HG02678 (cell line): Measurements from ENCODE around the gene ATAD3B.
"Not testable (repeated sequence)": the region's sequence is repeated elsewhere in the genome, so short reads cannot be mapped to it uniquely, and the experiment has no call there.

ENCODE experiments used
- ATAC-seq: cut with Tn5 transposase; IDR thresholded peaks from one replicate; pipeline ENCODE4 v1.9.1; 2021; ENCODE audit warnings: mild to moderate bottlenecking, moderate library complexity; ENCODE audit not compliant: unreplicated experiment

ATAD3B gene

DNA sequence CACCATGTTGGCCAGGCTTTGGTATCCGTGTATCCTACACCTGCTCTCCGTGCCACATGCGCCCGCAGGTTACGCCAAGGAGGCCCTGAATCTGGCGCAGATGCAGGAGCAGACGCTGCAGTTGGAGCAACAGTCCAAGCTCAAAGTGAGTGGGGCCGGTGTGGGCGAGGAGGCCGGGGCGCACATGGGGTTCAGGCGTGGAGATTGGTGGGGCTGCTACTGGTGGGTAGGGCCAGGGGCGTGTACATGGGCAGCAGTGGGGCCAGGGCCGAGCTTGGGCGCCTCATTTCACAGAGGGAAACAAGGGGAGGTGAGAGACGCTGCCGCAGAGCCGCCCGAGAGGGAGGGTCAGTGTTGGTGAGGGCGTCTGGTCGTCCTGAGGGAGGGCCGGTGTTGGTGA is 5.6 kb downstream of the ATAD3B start:
- no peak for ATAC-seq

DNA sequence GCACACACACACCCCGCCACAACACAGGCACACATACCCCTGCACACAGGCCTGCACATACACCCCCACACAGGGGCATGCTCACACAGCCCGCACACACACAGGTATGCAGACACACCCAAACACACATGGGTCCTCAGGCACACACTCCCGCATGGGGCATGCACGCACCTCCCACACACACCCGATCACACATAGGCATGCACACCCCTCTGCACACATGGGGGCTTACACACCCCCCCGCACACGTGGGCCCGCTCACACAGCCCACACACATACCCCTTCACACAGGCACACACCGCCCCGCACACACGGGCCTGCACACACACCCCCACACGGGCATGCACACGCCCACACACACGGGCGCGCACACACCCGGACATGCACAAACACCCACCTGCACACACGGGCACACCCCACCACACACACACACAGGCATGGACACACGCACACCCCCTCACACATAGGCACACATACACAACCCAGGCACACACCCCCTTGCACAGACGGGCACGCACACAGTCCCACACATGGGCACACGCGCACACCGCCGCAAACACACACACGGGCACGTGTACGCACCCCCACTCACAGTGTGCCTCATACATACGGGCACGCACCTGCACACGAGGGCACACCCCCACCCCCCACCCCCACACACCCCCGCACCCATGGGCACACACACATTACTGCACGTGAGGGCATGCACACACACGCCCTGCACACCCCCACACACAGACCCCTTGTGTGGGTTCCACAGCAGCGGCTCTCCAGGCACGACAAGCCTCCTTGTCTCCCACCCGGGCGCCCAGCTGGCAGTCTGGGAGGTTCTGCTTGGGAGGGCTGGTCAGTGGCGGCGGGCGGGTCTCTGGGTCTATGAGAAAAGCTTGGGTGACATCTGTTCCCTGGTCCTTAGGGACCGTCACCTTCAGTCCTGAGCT is 8.3 kb downstream of the ATAD3B start:
- ATAC-seq: no peak

DNA sequence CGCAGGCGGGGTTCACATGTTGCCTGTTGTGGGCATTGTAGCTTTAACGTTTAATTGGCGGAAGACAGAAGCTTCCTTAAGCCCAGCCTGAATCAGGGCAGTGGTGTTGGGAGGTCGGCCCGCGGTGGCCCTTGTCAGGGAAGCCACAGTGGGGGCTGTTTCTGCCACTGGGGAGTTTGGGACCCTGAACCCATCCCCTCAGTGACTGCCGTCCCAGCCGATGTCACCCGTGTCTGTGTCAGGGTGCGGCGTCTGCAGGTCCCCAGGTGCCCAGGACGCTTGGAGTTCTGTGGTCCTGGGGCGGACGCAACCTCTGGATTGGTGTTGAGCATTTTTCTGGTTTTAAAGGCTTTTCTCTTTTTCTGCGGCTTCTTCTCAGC is 8.9 kb downstream of the ATAD3B start:
- not testable (repeated sequence) for ATAC-seq

DNA sequence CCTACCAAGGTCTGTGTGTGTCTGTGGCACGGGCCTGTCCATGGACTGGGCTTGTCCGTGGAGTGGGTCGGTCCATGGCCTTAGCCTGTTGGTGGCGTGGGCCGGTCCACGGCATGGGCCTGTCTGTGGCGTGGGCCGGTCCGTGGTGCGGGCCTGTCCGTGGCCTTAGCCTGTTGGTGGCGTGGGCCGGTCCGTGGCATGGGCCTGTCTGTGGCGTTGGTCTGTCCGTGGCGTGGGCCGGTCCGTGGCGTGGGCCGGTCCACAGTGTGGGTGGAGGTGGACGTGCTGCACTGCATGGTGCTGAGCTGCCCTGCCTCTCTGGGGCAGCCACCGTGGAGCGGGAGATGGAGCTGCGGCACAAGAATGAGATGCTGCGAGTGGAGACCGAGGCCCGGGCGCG is 10.2 kb downstream of the ATAD3B start:
- ATAC-seq: not testable (repeated sequence)

DNA sequence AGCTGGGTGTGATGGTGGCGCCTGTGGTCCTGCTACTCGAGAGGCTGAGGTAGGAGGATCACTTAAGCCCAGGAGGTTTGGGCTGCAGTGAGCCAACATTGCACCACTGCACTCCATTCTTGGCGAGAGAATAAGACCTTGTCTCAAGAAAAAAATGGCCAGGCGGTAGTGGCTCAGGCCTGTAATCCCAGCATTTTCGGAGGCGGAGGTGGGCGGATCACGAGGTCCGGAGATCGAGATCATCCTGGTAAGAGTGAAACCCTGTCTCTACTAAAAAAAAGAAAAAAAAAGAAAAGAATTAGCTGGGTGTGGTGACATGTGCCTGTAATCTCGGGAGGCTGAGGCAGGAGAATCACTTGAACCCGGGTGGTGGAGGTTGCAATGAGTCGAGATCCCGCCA is 11.3 kb downstream of the ATAD3B start:
- no peak for ATAC-seq

DNA sequence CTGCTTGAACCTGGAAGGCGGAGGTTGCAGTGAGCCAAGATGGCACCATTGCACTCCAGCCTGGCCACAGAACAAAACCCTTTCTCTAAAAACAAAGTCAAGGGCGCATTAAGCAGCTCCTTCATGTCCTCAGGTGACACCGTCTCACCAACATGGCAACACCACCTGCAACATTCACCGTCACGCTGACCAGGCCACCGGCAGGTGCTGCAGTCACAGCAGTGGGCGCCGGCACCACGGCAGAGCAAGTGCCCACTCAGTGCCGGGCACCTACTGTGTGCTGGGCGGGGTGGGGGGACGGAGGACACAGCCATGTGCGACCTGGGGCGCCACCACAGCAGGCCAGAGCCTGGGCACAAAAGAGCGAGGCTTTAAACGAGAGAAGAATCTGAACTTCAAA is 12.1 kb downstream of the ATAD3B start:
- no peak for ATAC-seq

DNA sequence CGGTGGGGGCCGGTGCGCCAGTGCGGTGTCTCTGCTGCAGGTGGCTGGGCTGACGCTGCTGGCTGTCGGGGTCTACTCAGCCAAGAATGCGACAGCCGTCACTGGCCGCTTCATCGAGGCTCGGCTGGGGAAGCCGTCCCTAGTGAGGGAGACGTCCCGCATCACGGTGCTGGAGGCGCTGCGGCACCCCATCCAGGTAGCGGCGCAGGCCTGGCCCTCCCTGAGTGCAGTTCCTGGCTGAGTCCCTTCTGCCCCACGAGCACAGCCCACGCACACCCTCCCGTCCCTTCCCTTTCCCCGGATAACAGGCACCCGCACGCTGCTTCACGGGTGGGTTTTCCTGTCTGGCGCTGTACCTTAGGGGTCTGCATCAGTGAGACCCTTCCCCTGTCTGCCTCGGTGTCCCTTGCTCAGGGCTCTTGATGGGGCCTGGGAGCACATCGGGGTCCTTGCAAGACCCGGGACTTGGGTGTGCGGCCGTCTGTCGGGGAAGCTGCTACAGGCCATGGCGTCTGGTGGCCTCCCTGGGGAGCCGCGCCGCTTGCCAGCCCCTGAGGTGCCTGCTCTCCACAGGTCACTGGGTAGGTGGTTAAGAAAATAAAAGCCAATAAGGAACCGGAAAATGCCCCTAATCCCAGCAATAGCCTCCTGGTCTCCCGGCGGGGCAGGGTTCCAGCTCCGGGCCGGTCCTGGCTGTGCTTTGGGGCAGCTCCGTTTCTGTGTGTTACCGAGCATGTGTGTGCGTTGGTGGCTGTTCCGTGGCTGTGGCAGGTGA is 13.6 kb downstream of the ATAD3B start:
- ATAC-seq: not testable (repeated sequence)

DNA sequence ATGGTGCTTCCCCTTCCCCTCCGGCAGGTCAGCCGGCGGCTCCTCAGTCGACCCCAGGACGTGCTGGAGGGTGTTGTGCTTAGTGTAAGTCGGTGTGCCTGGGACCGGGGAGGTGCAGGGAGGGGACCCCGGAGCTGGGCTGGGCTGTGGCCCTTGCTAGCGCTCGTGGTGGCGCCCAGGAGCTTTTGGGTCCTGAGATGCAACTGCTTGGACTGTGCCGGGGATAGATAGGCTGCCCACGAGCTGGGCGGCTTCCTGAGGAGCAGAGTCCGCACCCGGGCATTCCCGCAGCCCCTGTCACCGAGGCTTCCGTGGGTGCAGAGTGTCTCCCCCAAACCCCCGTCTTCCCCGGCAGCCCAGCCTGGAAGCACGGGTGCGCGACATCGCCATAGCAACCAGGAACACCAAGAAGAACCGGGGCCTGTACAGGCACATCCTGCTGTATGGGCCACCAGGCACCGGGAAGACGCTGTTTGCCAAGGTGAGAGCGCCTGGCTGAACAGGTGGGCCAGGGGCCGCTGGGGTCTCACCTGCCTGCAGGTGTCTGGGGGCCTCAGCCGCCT is 14.3 kb downstream of the ATAD3B start:
- not testable (repeated sequence) for ATAC-seq

DNA sequence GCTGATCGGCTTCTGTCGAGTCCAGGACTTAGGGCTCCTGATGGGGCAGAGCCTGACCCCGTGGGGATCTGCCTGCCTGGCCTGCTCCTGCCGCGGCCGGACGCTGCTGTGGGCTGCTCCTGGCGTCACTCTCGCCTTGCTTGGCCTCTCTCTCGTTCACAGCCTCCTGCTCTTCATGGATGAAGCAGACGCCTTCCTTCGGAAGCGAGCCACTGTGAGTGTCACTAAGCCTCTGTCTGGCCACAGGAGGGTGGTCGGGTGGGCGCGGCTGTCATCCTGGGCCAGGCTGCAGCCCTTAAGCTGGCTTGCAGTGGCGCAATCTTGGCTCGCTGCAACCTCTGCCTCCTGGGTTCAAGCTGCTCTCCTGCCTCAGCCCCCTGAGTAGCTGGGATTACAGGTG is 16.1 kb downstream of the ATAD3B start:
- no peak for ATAC-seq

DNA sequence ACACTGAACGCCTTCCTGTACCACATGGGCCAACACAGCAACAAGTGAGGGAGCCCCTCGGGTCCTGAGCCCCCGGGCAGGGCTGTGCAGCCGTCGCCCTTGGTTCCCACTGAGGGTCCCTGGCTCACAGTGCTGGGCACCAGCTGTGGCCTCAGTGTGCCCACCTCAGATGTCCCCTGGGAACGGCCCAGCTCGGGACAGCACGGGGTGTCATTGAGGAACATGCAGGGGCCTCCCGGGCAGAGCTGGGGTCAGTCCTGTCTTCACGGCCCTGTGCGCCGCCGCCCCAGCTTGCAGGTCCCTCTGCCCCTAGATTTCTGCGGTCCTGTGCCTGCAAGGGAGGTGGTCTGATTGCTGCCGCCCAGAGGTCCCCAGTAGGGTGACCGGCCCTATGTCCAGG is 17.7 kb downstream of the ATAD3B start:
- no peak for ATAC-seq

DNA sequence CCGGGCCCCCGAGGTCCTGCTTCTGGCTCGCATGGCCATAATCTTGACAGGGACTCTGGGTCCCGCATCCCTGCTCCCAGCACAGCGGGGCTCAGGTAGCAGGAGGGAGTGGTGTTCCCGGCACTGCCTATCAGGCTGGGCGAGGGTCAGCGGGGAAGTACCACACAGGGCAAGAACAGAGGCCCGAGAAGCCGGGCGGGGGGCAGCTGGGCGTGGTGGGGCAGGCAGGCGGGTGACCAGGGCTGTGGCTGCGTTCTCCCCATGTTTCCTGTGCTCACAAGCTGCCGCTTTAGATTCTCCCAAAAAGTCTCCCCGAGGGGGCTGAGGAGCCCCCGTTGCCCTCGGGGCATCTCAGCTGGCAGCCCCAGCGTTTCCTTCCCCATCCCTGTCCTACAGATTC is 18.3 kb downstream of the ATAD3B start:
- ATAC-seq: no peak

DNA sequence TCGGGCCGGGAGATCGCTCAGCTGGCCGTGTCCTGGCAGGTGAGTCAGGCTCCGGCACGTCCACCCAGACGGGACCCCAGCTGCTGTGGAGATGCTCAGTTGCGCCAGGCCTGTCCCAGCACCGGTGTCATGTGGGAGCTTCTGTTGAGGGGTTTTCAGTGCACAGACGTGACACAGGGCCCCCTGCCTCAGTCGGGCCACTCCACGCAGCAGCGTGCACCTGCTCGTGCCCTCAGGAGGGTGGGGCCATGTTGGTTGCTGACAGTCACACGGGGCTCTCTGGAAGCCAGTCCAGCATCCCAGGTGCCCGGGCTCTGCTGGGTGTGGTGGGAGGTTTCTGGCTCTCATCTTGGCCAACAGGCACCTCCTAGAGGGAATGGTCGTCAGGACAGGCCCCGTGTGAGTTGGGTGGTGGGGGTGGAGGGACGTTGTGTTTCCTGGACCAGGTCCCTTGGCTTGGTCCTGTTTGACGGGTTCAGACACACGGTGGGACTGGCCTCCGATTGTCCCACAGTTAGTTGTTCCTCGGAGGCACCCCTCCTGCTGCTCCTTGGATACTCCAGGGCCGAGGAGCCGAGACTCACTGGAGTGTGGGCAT is 19.2 kb downstream of the ATAD3B start:
- no peak for ATAC-seq

DNA sequence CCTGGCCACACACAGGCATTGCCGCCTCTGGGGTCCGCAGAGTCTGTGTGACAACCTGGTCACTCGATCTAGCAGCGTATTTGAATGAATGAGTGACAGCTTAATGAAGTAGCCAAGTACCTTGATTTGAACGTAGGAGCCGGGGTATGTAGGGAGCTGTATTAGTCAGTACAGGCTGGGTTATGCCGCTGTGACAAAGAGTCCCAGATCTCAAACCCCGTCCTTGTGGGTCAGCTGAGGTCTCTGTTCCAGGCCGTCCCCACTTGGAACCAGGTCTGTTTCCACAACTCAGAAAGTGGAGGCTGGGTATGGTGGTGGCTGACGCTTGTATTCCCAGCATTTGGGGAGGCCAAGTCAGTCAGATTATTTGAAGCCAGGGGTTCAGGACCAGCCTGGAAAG is 20.0 kb downstream of the ATAD3B start:
- no peak for ATAC-seq

DNA sequence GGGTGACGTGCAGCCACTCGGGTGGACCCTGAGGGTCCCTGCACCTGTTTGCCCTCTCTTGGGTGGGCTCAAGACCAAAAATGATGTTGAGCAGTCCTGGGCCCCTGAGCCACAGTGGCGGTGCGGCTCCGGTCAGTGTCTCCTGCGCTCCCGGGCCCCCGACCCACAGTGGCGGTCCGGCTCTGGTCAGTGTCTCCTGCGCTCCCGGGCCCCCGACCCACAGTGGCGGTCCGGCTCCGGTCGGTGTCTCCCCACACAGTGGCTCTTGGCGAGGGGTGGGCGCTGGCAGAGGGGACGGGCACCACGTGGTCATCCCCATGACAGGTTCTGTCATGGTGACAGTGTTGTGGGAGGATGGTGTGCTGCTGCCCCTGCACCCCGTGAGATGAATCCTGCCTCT is 22.7 kb downstream of the ATAD3B start:
- not testable (repeated sequence) for ATAC-seq

DNA sequence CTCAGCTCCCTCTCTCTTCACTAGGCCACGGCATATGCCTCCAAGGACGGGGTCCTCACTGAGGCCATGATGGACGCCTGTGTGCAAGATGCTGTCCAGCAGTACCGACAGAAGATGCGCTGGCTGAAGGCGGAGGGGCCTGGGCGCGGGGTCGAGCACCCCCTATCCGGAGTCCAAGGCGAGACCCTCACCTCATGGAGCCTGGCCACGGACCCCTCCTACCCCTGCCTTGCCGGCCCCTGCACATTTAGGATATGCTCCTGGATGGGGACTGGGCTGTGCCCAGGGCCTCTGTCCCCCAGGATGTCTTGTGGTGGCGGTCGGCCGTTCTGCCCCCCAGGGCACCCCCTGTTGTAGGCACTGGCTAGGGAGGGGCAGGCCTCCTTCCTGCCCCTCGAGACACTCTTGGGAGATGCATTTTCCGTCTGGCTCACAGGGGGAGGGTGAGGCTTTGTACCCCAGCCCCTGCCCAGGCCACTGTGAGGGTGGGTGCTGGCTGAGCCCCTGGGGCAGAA is 24.0 kb downstream of the ATAD3B start:
- ATAC-seq: not testable (repeated sequence)

DNA sequence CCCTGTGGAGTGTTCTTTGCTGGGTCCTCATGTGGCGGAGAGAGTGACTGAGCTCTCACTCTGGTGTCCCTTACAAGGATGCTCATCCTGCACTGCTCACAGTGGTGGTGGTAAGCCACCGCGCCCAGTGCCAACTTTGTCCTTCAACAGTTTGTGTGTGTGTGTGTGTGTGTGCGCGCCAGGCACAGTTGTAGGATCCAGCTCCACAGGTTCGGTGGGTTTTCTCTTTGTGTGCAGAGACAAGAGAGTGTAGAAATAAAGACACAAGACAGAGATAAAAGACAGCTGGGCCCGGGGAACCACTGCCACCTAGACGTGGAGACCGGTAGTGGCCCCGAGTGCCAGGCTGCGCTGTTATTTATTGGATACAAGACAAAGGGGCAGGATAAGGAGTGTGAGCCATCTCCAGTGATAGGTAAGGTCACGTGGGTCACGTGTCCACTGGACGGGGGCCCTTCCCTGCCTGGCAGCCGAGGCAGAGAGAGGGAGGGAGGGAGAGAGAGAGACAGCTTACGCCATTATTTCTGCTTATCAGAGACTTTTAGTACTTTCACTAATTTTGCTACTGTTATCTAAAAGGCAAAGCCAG is 33.3 kb downstream of the ATAD3B start:
- not testable (repeated sequence) for ATAC-seq

DNA sequence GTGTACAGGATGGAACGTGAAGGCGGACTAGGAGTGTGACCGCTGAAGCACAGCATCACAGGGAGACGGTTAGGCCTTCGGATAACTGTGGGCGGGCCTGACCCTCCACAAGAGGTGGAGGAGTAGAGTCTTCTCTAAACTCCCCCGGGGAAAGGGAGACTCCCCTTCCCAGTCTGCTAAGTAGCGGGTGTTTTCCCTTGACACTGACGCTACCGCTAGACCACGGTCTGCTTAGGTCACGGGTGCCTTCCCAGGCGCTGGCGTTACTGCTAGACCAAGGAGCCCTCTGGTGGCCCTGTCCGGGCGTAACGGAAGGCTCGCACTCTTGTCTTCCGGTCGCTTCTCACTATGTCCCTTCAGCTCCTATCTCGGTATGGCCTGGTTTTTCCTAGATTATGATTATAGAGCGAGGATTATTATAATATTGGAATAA is 33.8 kb downstream of the ATAD3B start:
- peak; percentile 54 for ATAC-seq

DNA sequence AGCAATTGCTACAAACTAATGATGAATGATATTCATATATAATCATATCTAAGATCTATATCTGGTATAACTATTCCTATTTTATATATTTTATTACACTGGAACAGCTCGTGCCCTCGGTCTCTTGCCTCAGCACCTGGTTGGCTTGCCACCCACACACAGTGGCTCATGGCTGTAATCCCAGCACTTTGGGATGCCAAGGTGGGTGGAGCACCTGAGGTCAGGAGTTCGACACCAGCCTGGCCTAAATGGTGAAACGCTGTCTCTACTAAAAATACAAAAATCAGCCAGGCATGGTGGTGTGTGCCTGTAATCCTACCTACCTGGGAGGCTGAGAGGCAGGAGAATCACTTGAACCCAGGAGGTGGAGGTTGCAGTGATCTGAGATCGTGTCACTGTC is 34.2 kb downstream of the ATAD3B start:
- ATAC-seq: not testable (repeated sequence)

DNA sequence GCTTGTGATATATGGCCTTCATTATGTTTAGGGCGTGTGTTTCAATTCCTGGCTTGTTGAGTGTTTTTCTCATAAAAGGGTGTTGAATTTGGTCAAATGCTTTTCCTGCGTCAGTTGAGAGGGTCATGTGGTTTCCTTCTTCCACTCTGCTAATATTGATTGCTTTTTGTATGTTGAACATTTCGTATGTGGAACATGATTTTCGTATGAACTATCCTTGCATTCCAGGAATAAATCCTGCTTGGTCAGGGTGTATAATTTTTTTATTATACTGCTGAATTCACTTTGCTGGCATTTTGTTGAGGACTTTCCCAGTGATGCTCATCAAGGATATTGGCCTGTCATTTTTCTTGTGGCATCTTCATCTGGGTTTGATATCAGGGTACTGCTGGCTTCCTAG is 35.7 kb downstream of the ATAD3B start:
- ATAC-seq: no peak

DNA sequence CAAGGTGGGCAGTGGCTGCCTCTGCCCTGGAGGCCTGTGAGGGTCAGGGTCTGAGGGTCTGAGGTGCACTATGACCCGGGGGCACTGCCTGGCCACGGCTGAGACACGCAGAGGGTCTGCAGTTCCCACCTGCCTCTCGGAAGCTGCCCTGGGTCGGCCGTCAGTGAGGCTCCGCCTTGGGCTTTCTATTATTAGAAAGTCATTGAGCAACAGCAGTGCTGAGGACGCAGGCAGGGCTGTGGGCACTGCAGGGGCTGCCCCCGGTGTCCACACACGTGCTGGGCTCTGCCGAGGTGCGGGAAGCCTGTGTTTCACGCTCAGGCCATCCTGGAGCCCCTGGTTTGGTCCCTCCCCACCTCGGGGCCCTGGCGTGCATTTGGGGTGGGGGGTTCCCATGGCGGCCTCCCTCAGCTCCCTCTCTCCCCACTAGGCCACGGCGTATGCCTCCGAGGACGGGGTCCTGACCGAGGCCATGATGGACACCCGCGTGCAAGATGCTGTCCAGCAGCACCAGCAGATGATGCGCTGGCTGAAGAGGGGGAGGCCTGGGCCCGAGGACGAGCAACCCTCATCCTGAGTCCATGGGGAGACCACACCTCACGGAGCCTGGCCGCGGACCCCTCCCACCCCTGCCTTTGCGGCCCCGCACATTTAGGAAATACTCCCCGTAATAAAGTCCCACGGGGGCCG is 37.4 kb downstream of the ATAD3B start:
- not testable (repeated sequence) for ATAC-seq
